NCI-H2029 (cell line): ENCODE data around the gene RARA.

Experiments used
- DNase-seq: peaks from one replicate; lab custom pipeline; 2025; lab: John Stamatoyannopoulos, UW

The RARA gene

GRCh38 chr17:40329839-40330794, 21.1 kb downstream of the RARA start:
- DNase-seq = peak; percentile 65

GRCh38 chr17:40330850-40331470, 22.0 kb downstream of the RARA start:
- no peak for DNase-seq

- DNase-seq = peak; percentile 89
Measured at GRCh38 chr17:40331743-40332641, 23.0 kb downstream of the RARA start.

GRCh38 chr17:40333781-40334448, 24.9 kb downstream of the RARA start:
- DNase-seq = no peak

- DNase-seq = no peak
Measured at GRCh38 chr17:40335620-40336019, 26.6 kb downstream of the RARA start.

- DNase-seq = no peak
Measured at GRCh38 chr17:40337351-40337750, 28.4 kb downstream of the RARA start.

- no peak for DNase-seq
Measured at GRCh38 chr17:40338058-40338457, 29.1 kb downstream of the RARA start.

GRCh38 chr17:40338941-40339649, 30.1 kb downstream of the RARA start:
- DNase-seq = no peak

GRCh38 chr17:40340327-40340726, 31.3 kb downstream of the RARA start:
- no peak for DNase-seq

- DNase-seq = peak; percentile 80
Measured at GRCh38 chr17:40340880-40341807, 32.2 kb downstream of the RARA start.

- peak; percentile 35 for DNase-seq
Measured at GRCh38 chr17:40341808-40342503, 33.0 kb downstream of the RARA start.

GRCh38 chr17:40342504-40343218, 33.7 kb downstream of the RARA start:
- DNase-seq = no peak

- DNase-seq = no peak
Measured at GRCh38 chr17:40343219-40344119, 34.5 kb downstream of the RARA start.

- DNase-seq = no peak
Measured at GRCh38 chr17:40344421-40345160, 35.6 kb downstream of the RARA start.

GRCh38 chr17:40345161-40345993, 36.4 kb downstream of the RARA start:
- peak; percentile 54 for DNase-seq
